ENCODE data around the gene SMOC2. TPM values are rescaled to one million over a fixed set of nuclear protein-coding genes. Genes with fewer than 3 reads are reported as not detected.

The SMOC2 gene
- total and polyA plus RNA-seq, 2 of the 13 experiments (the other 11 are each of a cell fraction or from before 2014, with no cell fraction given): not detected

GRCh38 chr6:168581706-168582105, 140.7 kb downstream of the SMOC2 start (continued):
- TF ChIP-seq AKNA (CRISPR knock-in tag; IDR thresholded peaks at IDR 0.05; ENCODE audit: borderline replicate concordance) (no peak), ZNF335 (CRISPR knock-in tag; IDR thresholded peaks at IDR 0.05) (no peak), ZNF782 (CRISPR knock-in tag; IDR thresholded peaks at IDR 0.05; ENCODE audit: borderline replicate concordance) (no peak), NFKB2 (CRISPR knock-in tag; IDR thresholded peaks at IDR 0.05; ENCODE audit: borderline replicate concordance) (no peak), ZNF136 (CRISPR knock-in tag; IDR thresholded peaks at IDR 0.05; ENCODE audit: low read depth) (no peak), ZBTB20 (CRISPR knock-in tag; IDR thresholded peaks at IDR 0.05; ENCODE audit: borderline replicate concordance, low read depth) (no peak), ZNF615 (CRISPR knock-in tag; IDR thresholded peaks at IDR 0.05; ENCODE audit: borderline replicate concordance) (no peak)

DNA sequence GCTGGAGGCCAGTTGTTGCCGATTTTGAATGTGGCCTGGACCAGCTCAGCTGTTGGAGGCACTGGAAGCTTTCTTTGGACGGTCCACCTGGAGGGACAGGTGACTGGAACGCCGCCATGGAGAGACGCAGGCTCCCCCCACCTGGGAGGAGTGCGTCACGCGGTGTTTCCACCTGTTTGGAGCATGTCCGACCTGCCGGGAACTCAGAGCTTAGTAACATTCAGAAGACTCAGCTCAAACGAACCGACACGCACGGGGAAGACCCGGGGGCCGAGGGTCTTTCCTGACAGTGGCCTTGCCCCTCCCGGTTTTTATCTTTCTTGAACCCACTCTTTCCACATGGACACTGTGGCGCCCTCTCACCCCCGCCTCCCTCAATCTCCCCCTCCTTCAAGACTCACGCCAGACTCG, 141.6 kb downstream of the SMOC2 start:
- no peak overlapping the region for H2AFZ ChIP-seq (ENCODE audit: low read length)
- WGBS (ENCODE audit: low lambda C conversion rate): 7% methylated on average over 15 of the region's 21 CpGs
- intact Hi-C loops (cut with micrococcal nuclease; ENCODE audit: unreplicated experiment): no loop called here
- ChIA-PET POLR2A (no interaction called here), CTCF (ENCODE audit: low intra/inter-chr PET ratio, low total read pairs) (no interaction called here)
- DNase-seq (ENCODE audit: low spot score) (no peak), FAIRE-seq (no peak), ATAC-seq (no peak)
- no TSS peak for BruUV-seq (replicated peaks)
- H3K36me3 ChIP-seq (replicated peaks in 1 of 2; ENCODE audit: control insufficient read depth in 1 of 2, insufficient read depth in 2 of 2, low read length in 2 of 2): no peaks in the 10 kb centered on the region
- H3K27ac ChIP-seq (ENCODE audit: extremely low read length, insufficient read depth, low read length): no peak overlapping the region
- H3K4me2 ChIP-seq (ENCODE audit: low read depth, low read length): no peak overlapping the region
- in situ Hi-C loops (cut with HindIII; ENCODE audit: extremely low pct_ligation_motif_present, low pct_unique_long_range_greater_than_20kb): no loop called here
- H3K4me3 ChIP-seq (replicated peaks in 1 of 3; ENCODE audit: insufficient read depth in 1 of 3, low read depth in 2 of 3, low read length in 3 of 3): no peak overlapping the region
- no peaks in the 10 kb centered on the region for H3K79me2 ChIP-seq (ENCODE audit: insufficient read depth, low read length)
- H3K4me1 ChIP-seq (ENCODE audit: insufficient read depth, low read length): no peaks in the 10 kb centered on the region
- H4K20me1 ChIP-seq (ENCODE audit: insufficient read depth, low read length): no peaks in the 10 kb centered on the region
- H3K27me3 ChIP-seq (ENCODE audit: control insufficient read depth in 1 of 2, insufficient read depth in 2 of 2, low read length in 2 of 2): peaks cover 19 to 86% of the 10 kb centered on the region in 2 experiments
- no peak overlapping the region for H3K9ac ChIP-seq (ENCODE audit: insufficient read depth, low read depth, low read length)
- H3K9me3 ChIP-seq (ENCODE audit: low read length): no peaks in the 10 kb centered on the region
- no peak for TF ChIP-seq FOXM1 (CRISPR knock-in tag; IDR thresholded peaks at IDR 0.05)
- no peak for TF ChIP-seq TGIF2 (CRISPR knock-in tag; IDR thresholded peaks at IDR 0.05)
- TF ChIP-seq THAP8 (CRISPR knock-in tag; IDR thresholded peaks at IDR 0.05; ENCODE audit: borderline replicate concordance): no peak
- TF ChIP-seq ZNF839 (CRISPR knock-in tag; IDR thresholded peaks at IDR 0.05; ENCODE audit: borderline replicate concordance): no peak
- TF ChIP-seq IRF2 (CRISPR knock-in tag; IDR thresholded peaks at IDR 0.05): no peak
- no peak for TF ChIP-seq ZNF180 (CRISPR knock-in tag; IDR thresholded peaks at IDR 0.05; ENCODE audit: borderline replicate concordance, low read depth)
- no peak for TF ChIP-seq ZNF3 (CRISPR knock-in tag; IDR thresholded peaks at IDR 0.05)
- TF ChIP-seq PBX3 (CRISPR knock-in tag; IDR thresholded peaks at IDR 0.05; ENCODE audit: borderline replicate concordance): no peak
- TF ChIP-seq, protein P1, sequence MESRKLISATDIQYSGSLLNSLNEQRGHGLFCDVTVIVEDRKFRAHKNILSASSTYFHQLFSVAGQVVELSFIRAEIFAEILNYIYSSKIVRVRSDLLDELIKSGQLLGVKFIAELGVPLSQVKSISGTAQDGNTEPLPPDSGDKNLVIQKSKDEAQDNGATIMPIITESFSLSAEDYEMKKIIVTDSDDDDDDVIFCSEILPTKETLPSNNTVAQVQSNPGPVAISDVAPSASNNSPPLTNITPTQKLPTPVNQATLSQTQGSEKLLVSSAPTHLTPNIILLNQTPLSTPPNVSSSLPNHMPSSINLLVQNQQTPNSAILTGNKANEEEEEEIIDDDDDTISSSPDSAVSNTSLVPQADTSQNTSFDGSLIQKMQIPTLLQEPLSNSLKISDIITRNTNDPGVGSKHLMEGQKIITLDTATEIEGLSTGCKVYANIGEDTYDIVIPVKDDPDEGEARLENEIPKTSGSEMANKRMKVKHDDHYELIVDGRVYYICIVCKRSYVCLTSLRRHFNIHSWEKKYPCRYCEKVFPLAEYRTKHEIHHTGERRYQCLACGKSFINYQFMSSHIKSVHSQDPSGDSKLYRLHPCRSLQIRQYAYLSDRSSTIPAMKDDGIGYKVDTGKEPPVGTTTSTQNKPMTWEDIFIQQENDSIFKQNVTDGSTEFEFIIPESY (CRISPR knock-in tag; IDR thresholded peaks at IDR 0.05): no peak

All from HepG2 (cell line).